Activated naive CD8-positive, alpha-beta T cell treated with anti-CD3 and anti-CD28 coated beads, Interleukin-2, amount 10 ng/mL, durations not matched to agents 7 days and 5 days (primary cell): ENCODE measurements around the gene NDN. TPM values are rescaled to one million over a fixed set of nuclear protein-coding genes. Genes with fewer than 3 reads are reported as not detected.
"Not testable (repeated sequence)": the region's sequence is repeated elsewhere in the genome, so short reads cannot be mapped to it uniquely, and the experiment has no call there.

Source experiments
- ATAC-seq: fragments of 150-1000 bp; cut with Tn5 transposase; one replicate; pipeline ENCODE4 v1.10.0; 2021; ENCODE audit warnings: low read depth, moderate library complexity
- POLR2A ChIA-PET: fragments of 350-600 bp; sonication (Branson Sonifier 250); formaldehyde crosslinking; loops from one replicate; lab custom pipeline; 2021; ENCODE audit warnings: antibody characterized with exemption; lab: Charles Lee
- DNase-seq: peaks from one replicate; pipeline ENCODE4 v3.0.0; 2021
- H3K27ac Mint-ChIP-seq: one replicate; pipeline ENCODE4 v1.8.0; 2022; ENCODE audit warnings: mild to moderate bottlenecking, mixed read lengths
- H3K27me3 Mint-ChIP-seq: one replicate; pipeline ENCODE4 v1.8.0; 2022; ENCODE audit warnings: mild to moderate bottlenecking, moderate library complexity, mixed read lengths
- H3K36me3 Mint-ChIP-seq: one replicate; pipeline ENCODE4 v1.8.0; 2021; ENCODE audit warnings: mild to moderate bottlenecking, mixed read lengths
- H3K4me1 Mint-ChIP-seq: one replicate; pipeline ENCODE4 v1.8.0; 2021; ENCODE audit warnings: mixed read lengths
- H3K4me3 Mint-ChIP-seq: one replicate; pipeline ENCODE4 v1.8.0; 2022; ENCODE audit warnings: mild to moderate bottlenecking, moderate library complexity, mixed read lengths
- H3K9me3 Mint-ChIP-seq: one replicate; pipeline ENCODE4 v1.8.0; 2021; ENCODE audit warnings: mixed read lengths
- total RNA-seq, 2 experiments: library from RNA; stranded (reverse); gene quantifications; one replicate each; pipeline ENCODE4 v1.2.3, GENCODE V29; 2021

The NDN gene
- total RNA-seq: 1 to 10 TPM; 3.0 to 3.5 TPM

DNA sequence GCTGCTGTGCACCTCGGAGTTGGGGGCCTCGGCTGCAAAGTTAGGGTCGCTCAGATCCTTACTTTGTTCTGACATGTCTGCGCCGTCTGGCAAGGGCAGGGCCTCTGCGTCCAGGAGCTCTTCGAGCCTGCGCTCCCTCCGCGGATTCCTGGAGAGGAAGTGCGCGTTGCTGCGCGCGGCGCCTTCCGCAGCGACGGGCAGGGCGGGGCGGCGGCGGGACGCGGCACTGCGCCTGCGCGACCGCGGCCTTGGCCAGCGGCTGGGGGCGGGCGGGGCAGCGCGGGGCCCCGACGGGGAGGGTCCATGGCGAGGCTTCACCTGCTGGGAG is at the start of gene NDN:
Gene NDN (minus strand): TSS at position 163 of the 328 bp plus-strand sequence. CDS start 88 bp downstream, at position 75.
- ATAC-seq (no peak), DNase-seq (peak; percentile 46)
- Mint-ChIP-seq H3K4me3 (peak within 1 kb of the TSS; percentile 32), H3K9me3 (no peaks in the 10 kb centered on the region), H3K4me1 (no peaks in the 10 kb centered on the region), H3K27me3 (peaks cover 7% of the 10 kb centered on the region), H3K27ac (peak within 1 kb of the TSS; percentile 8), H3K36me3 (no peaks in the 10 kb centered on the region)
- POLR2A ChIA-PET: no interaction called here

DNA sequence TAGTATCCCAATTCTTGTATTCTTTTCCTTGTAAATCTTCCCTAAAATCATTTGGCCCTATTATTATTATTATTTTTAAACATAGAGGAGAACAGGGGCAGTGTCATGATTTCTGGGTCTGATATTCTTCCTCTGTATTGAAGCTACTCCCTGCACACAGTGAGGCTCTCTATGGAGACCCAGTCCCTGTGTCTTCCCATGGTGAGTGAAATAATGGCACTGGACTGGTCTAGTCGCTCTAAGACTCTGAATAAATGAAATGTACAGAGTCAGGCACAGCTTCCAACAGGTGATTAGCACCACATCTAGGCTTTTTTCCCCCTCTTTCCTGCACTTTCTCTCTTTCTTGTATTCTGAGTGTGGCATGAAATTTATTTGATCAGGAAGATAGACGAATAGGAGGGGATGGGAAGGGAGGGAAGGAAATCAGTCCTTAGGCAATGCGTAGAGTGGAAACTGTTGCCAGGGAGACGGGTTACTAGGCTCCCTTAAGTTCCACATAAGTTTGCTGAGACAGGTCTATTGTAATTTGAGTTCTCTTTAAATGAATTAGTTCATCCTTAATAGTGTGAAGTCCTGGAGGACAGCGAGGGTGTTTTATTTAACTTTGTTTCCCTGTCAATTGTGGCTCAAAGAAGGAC is 49.0 kb upstream of the NDN start:
- H3K4me3 Mint-ChIP-seq: no peak overlapping the region
- H3K9me3 Mint-ChIP-seq: peaks cover 5% of the 10 kb centered on the region
- no peak for ATAC-seq
- H3K4me1 Mint-ChIP-seq: no peaks in the 10 kb centered on the region
- H3K27ac Mint-ChIP-seq: no peak overlapping the region
- H3K27me3 Mint-ChIP-seq: no peaks in the 10 kb centered on the region
- no peaks in the 10 kb centered on the region for H3K36me3 Mint-ChIP-seq
- POLR2A ChIA-PET: no interaction called here
- no peak for DNase-seq

GRCh38 chr15:23734862-23735261 is 47.8 kb upstream of the NDN start:
- POLR2A ChIA-PET: no interaction called here
- Mint-ChIP-seq H3K27me3 (no peaks in the 10 kb centered on the region), H3K4me3 (no peak overlapping the region)

DNA sequence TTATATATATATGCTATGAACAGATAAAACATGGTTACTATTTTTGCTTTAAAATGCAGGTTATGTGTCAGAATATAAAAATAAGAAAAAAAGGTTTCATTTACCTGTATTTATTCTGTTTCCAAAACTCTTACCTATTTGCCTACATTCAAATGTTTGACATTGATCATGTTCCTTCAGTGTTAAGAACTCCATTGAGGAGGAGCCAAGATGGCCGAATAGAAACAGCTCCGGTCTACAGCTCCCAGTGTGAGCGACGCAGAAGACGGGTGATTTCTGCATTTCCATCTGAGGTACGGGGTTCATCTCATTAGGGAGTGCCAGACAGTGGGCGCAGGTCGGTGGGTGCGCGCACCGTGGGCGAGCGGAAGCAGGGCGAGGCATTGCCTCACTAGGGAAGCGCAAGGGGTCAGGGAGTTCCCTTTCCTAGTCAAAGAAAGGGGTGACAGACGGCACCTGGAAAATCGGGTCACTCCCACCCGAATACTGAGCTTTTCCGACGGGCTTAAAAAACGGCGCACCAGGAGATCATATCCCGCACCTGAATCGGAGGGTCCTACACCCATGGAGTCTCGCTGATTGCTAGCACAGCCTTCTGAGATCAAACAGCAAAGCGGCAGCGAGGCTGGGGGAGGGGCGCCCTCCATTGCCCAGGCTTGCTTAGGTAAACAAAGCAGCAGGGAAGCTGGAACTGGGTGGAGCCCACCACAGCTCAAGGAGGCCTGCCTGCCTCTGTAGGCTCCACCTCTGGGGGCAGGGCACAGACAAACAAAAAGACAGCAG is 27.0 kb upstream of the NDN start:
- H3K27me3 Mint-ChIP-seq, H3K36me3 Mint-ChIP-seq, H3K4me3 Mint-ChIP-seq, DNase-seq, H3K4me1 Mint-ChIP-seq, POLR2A ChIA-PET, H3K27ac Mint-ChIP-seq, ATAC-seq, H3K9me3 Mint-ChIP-seq: not testable (repeated sequence)

More at GRCh38 chr15:23734862-23735261, 47.8 kb upstream of the NDN start:
- Mint-ChIP-seq H3K4me1 (no peaks in the 10 kb centered on the region), H3K36me3 (no peaks in the 10 kb centered on the region), H3K27ac (no peak overlapping the region), H3K9me3 (peaks cover 4% of the 10 kb centered on the region)
- DNase-seq: no peak
- ATAC-seq: no peak

DNA sequence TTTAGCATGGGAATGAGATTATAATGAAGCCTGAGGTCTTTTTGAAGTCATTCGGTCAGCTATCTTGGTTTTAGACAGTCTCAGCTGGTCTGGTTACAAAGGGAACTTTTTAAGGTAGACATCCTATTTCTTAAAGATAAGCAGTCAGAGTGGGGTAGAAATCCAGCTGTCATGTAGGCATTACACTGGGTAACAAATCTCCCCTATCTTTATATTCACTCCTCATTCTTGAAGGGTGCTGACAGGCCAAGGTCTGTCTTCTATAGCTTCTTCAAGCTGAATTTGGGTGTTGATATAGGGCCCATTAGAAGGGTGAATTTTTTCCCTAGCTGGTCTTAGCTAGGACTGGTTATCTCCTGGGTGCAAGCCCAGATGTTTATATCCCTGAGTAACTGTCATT is 21.2 kb upstream of the NDN start:
- Mint-ChIP-seq H3K27me3 (no peaks in the 10 kb centered on the region), H3K9me3 (peaks cover 2% of the 10 kb centered on the region)
- POLR2A ChIA-PET: no interaction called here

DNA sequence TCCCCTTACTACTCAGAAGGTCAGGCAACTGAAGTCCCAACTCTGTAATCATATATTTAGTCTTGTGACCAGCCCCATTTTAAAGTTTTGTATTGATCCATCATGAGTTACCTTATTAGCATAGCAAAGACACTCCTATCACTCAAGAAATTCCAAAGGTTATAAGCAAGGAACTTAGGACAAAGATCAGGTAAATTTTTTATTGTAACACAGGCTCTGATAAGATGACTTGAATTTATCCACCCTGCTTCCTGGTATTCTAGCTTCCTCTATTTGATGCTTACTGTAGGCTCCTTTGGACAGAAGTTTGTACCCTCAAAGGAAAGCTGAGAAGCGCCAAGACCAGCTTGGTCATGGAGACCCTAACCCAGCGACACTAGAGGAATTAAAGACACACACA is 8.2 kb upstream of the NDN start:
- H3K27ac Mint-ChIP-seq: no peak overlapping the region
- no peaks in the 10 kb centered on the region for H3K9me3 Mint-ChIP-seq
- POLR2A ChIA-PET: no interaction called here
- ATAC-seq (no peak), DNase-seq (no peak)
- no peaks in the 10 kb centered on the region for H3K4me1 Mint-ChIP-seq
- no peaks in the 10 kb centered on the region for H3K36me3 Mint-ChIP-seq
- H3K4me3 Mint-ChIP-seq: no peak overlapping the region
- no peaks in the 10 kb centered on the region for H3K27me3 Mint-ChIP-seq

More for the DNA sequence above, 21.2 kb upstream of the NDN start:
- Mint-ChIP-seq H3K4me3 (no peak overlapping the region), H3K27ac (no peak overlapping the region), H3K4me1 (no peaks in the 10 kb centered on the region), H3K36me3 (no peaks in the 10 kb centered on the region)
- DNase-seq (no peak), ATAC-seq (no peak)

GRCh38 chr15:23694592-23694991 is 7.5 kb upstream of the NDN start:
- no peak overlapping the region for H3K4me3 Mint-ChIP-seq
- DNase-seq (no peak), ATAC-seq (no peak)
- no peaks in the 10 kb centered on the region for H3K4me1 Mint-ChIP-seq
- H3K9me3 Mint-ChIP-seq: no peaks in the 10 kb centered on the region
- no peaks in the 10 kb centered on the region for H3K27me3 Mint-ChIP-seq
- H3K36me3 Mint-ChIP-seq: no peaks in the 10 kb centered on the region
- POLR2A ChIA-PET: no interaction called here
- H3K27ac Mint-ChIP-seq: no peak overlapping the region

DNA sequence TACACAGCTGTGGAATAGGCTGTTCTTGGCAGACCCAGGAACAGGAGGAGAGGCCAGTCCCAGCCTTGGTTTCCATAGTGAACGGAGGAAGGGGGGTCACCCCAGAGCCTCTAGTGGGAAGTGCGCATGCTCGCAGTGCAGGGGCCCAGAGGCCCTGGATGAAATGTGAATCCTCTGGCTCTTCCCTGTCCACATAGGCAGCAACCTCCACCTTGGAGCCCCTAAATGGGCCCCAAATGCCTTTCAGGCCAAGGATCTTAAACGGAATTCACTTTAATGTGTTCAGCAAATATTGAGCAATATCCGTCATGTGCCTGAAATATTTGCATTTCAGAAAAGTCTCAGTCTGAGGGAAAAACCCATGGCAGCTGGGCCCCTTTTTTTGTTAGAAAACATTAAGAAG is 3.3 kb upstream of the NDN start:
- H3K27ac Mint-ChIP-seq: no peak overlapping the region

GRCh38 chr15:23690015-23690414 is 2.9 kb upstream of the NDN start:
- DNase-seq (no peak), ATAC-seq (no peak)
- no peak overlapping the region for H3K4me3 Mint-ChIP-seq
- H3K9me3 Mint-ChIP-seq: no peaks in the 10 kb centered on the region
- peaks cover 7% of the 10 kb centered on the region for H3K27me3 Mint-ChIP-seq
- no peaks in the 10 kb centered on the region for H3K36me3 Mint-ChIP-seq
- no peaks in the 10 kb centered on the region for H3K4me1 Mint-ChIP-seq
- H3K27ac Mint-ChIP-seq: no peak overlapping the region
- POLR2A ChIA-PET: no interaction called here

More for the DNA sequence above, 3.3 kb upstream of the NDN start:
- H3K36me3 Mint-ChIP-seq: no peaks in the 10 kb centered on the region
- H3K27me3 Mint-ChIP-seq: peaks cover 7% of the 10 kb centered on the region
- no peaks in the 10 kb centered on the region for H3K4me1 Mint-ChIP-seq
- POLR2A ChIA-PET: no interaction called here
- no peaks in the 10 kb centered on the region for H3K9me3 Mint-ChIP-seq
- no peak for DNase-seq
- no peak overlapping the region for H3K4me3 Mint-ChIP-seq
- ATAC-seq: no peak

- ATAC-seq (no peak), DNase-seq (no peak)
- peak overlapping the region; percentile 3 for H3K4me3 Mint-ChIP-seq
- POLR2A ChIA-PET: no interaction called here
- peaks cover 7% of the 10 kb centered on the region for H3K27me3 Mint-ChIP-seq
- H3K9me3 Mint-ChIP-seq: no peaks in the 10 kb centered on the region
- no peak overlapping the region for H3K27ac Mint-ChIP-seq
- H3K36me3 Mint-ChIP-seq: no peaks in the 10 kb centered on the region
- H3K4me1 Mint-ChIP-seq: no peaks in the 10 kb centered on the region
These were observed 501 bp downstream of the NDN start for GRCh38 chr15:23686466-23687142.

DNA sequence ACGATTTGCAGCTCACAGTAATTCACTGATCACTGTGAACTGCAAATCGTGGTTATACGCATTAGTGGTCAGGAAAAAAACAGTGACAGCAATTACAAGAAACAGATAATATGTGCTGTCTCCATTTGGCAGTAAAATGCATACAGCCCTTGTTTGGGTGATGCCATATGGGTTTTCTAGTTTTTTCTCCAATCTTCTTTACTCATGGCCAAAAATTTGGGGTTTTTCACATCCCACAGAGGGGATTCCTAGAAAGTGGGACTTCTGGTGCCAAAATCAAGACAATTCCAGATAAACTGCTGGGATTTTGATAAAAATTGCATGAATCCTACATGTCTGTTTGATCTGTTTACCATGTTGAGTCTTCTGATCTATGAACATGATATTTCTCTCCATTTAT is 15.6 kb downstream of the NDN start:
- Mint-ChIP-seq H3K27me3 (no peaks in the 10 kb centered on the region), H3K36me3 (no peaks in the 10 kb centered on the region), H3K9me3 (no peaks in the 10 kb centered on the region), H3K27ac (no peak overlapping the region), H3K4me3 (no peak overlapping the region), H3K4me1 (no peaks in the 10 kb centered on the region)
- ATAC-seq (no peak), DNase-seq (no peak)
- POLR2A ChIA-PET: no interaction called here

DNA sequence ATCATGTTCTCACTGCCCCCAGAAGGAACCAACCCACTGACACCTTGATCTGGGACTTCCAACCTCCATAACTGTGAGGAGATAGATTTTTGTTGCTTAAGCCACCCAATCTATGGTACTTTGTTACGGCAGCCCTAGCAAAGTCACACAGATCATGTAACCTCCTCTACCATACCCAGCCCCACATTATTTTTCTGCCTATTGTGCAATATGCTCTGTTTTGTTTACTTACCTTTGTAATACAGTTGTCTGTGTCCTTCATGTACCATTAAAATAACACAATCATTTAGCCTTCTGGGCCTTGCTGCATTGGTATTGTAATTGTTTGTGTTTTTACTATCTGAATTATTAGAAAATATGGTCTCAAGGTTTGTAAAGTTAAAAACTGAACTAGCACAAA is 16.1 kb downstream of the NDN start:
- no peak overlapping the region for H3K27ac Mint-ChIP-seq
- no peaks in the 10 kb centered on the region for H3K36me3 Mint-ChIP-seq
- no peak overlapping the region for H3K4me3 Mint-ChIP-seq
- H3K4me1 Mint-ChIP-seq: no peaks in the 10 kb centered on the region
- no peaks in the 10 kb centered on the region for H3K27me3 Mint-ChIP-seq
- no peak for ATAC-seq
- POLR2A ChIA-PET: no interaction called here
- no peak for DNase-seq
- no peaks in the 10 kb centered on the region for H3K9me3 Mint-ChIP-seq

DNA sequence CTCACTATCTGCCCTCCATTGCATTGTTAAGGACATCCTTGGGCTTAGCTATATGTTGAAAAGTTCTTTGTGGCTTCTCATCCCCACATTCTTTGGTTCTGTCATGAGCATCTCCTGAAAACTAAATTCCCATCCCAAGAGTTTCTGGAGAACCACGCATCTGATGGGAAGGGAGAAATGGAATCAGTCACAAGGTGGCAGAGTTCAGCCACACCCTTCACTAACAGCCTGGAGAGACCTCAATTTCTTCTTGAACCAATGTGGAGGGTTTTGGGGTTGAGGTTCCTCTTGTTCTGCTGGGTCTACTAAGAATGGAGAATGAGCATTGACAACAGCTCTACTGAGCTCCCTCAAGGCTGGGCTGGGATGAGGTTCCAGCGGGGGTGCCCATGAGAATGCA is 23.9 kb downstream of the NDN start:
- DNase-seq (no peak), ATAC-seq (no peak)
- Mint-ChIP-seq H3K27me3 (no peaks in the 10 kb centered on the region), H3K9me3 (no peaks in the 10 kb centered on the region), H3K4me3 (no peak overlapping the region), H3K27ac (no peak overlapping the region), H3K4me1 (no peaks in the 10 kb centered on the region), H3K36me3 (no peaks in the 10 kb centered on the region)
- POLR2A ChIA-PET: no interaction called here
